ENCODE data around the gene KDM3B. TPM values are rescaled to one million over a fixed set of nuclear protein-coding genes. Genes with fewer than 3 reads are reported as not detected.

The KDM3B gene
- total RNA-seq, 2 donors from 2014 or later: 50.1 to 86.2 TPM

DNA sequence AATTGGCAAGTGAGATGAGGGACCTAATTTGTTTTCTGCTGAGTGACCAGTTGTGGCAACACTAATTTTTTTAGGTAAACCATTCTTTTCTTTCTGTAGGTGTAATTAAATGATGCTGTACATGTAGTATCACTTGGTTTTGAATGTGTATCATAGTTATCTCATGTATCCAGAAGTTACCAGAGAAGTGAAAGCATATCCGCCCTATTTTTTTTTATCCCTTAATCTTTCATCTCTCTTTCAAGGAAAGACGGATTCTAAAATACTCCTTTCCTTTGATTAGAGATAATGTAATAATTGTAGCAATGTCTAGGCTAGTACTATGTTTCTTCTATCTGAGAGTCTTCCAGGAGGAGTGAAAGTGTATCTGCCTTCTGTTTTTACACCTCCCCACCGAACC is 7.1 kb downstream of the KDM3B start:
- H3K27ac ChIP-seq: no peak overlapping the region
- peaks cover 10 to 28% of the 10 kb centered on the region in 2 donors for H3K4me1 ChIP-seq (ENCODE audit: control insufficient read depth in 1 of 2, low read depth in 2 of 2)
- TF ChIP-seq, protein P1, sequence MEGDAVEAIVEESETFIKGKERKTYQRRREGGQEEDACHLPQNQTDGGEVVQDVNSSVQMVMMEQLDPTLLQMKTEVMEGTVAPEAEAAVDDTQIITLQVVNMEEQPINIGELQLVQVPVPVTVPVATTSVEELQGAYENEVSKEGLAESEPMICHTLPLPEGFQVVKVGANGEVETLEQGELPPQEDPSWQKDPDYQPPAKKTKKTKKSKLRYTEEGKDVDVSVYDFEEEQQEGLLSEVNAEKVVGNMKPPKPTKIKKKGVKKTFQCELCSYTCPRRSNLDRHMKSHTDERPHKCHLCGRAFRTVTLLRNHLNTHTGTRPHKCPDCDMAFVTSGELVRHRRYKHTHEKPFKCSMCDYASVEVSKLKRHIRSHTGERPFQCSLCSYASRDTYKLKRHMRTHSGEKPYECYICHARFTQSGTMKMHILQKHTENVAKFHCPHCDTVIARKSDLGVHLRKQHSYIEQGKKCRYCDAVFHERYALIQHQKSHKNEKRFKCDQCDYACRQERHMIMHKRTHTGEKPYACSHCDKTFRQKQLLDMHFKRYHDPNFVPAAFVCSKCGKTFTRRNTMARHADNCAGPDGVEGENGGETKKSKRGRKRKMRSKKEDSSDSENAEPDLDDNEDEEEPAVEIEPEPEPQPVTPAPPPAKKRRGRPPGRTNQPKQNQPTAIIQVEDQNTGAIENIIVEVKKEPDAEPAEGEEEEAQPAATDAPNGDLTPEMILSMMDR (IDR thresholded peaks at IDR 0.05): no peak
- H3K4me3 ChIP-seq: no peak overlapping the region
- no peaks in the 10 kb centered on the region for H3K27me3 ChIP-seq (replicated peaks; ENCODE audit: insufficient read depth)
- no peaks in the 10 kb centered on the region for H3K36me3 ChIP-seq
- H3K9me3 ChIP-seq: no peaks in the 10 kb centered on the region
- ATAC-seq (ENCODE audit: insufficient number of reproducible peaks, low FRiP score, low read depth) (no peak), DNase-seq (ENCODE audit: low spot score) (no peak)

DNA sequence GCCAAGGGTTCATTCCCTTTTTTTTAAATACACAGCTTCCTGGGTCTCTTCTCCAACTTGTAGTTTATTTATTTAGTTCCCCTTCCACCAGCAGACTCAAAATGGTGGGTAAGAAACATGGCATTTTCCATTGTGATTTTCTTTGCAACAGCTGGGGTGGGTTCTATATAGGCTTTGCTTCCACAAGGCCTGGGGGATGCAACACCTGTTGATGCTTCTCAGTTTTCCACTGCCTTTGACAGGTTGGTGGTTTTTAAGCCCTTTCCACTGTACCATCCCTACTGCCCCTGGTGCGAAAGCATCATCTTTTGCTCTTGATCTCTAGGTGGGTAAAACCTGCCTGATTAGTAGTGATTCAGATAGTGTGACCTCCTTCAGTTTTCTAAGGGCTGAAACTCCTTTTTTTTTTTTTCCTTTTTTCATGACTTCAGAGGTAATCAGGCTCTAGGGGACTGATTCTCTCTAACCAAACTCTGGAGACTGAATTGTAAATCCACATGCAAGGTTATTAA is 8.5 kb downstream of the KDM3B start:
- Histone ChIP-seq H3K27me3 (replicated peaks; ENCODE audit: insufficient read depth) (no peaks in the 10 kb centered on the region), H3K4me3 (no peak overlapping the region), H3K36me3 (no peaks in the 10 kb centered on the region), H3K9me3 (no peaks in the 10 kb centered on the region), H3K27ac (no peak overlapping the region), H3K4me1 (ENCODE audit: control insufficient read depth in 1 of 2, low read depth in 2 of 2) (peaks cover 2 to 14% of the 10 kb centered on the region in 2 donors)
- TF ChIP-seq, protein P1 (IDR thresholded peaks at IDR 0.05): no peak
- DNase-seq (ENCODE audit: low spot score): no peak
- ATAC-seq (ENCODE audit: insufficient number of reproducible peaks, low FRiP score, low read depth): no peak

DNA sequence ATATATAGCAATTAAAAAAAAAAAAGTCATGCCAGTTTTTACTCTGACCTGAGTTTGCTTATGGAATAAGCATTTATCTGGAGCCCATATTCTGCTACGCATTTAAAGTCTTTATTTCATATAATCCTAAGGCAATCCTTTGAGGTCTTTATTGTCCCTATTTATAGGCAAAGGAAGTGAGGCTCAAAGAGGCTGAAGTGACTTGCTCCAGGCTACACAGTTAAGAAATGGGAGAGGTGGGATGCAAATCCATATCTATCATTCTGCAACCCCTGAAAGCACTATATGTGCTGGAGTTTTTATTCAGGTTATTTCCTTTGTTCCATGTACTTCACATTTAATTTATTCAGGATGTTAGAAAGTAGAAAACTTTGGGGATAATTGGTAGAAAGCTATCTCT is 12.1 kb downstream of the KDM3B start:
- no peak overlapping the region for H3K4me3 ChIP-seq
- ATAC-seq (ENCODE audit: insufficient number of reproducible peaks, low FRiP score, low read depth) (no peak), DNase-seq (ENCODE audit: low spot score) (no peak)
- TF ChIP-seq, protein P1 (IDR thresholded peaks at IDR 0.05): no peak
- H3K4me1 ChIP-seq (ENCODE audit: control insufficient read depth in 1 of 2, low read depth in 2 of 2): peaks cover 11 to 33% of the 10 kb centered on the region in 2 donors
- no peaks in the 10 kb centered on the region for H3K36me3 ChIP-seq
- no peak overlapping the region for H3K27ac ChIP-seq
- H3K9me3 ChIP-seq: no peaks in the 10 kb centered on the region
- no peaks in the 10 kb centered on the region for H3K27me3 ChIP-seq (replicated peaks; ENCODE audit: insufficient read depth)

DNA sequence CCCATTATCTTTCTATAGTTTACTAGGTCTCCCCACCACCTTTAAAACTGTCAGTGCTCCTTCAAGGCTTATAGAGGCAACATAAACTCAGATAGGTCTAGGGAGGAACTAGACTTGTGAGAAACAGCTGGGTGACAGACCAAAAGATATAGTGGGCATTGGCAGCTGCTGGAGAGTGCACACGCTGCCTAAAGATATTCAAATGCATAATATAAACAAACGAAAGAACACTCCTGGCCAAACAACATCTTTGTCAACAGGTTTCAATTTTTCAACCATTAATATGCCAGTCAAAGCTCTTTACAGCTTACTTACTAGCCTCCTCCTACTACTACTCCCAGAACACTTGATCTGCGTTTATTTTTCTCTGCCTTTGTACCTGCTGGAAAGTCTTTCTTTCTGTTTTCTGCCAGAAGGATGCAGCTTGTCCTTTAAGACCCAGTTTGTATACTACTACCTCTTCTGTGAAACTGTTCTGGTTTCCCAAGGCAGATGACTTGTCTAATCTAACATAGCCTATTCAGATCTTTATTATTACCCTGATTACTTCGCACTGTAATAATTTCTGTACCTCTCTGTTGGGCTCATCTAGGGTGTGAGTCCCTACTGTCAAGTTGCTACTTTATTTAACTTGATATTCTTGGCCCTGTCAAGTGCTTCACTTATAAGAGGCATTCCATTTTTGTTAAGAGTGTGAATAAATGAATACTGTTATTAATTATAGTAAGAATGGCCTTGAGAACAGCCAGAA is 14.3 kb downstream of the KDM3B start:
- no peaks in the 10 kb centered on the region for H3K27me3 ChIP-seq (replicated peaks; ENCODE audit: insufficient read depth)
- no peaks in the 10 kb centered on the region for H3K9me3 ChIP-seq
- no peak overlapping the region for H3K4me3 ChIP-seq
- H3K4me1 ChIP-seq (ENCODE audit: control insufficient read depth in 1 of 2, low read depth in 2 of 2): peaks cover 30 to 51% of the 10 kb centered on the region in 2 donors
- no peak for ATAC-seq (ENCODE audit: insufficient number of reproducible peaks, low FRiP score, low read depth)
- no peak for DNase-seq (ENCODE audit: low spot score)
- H3K36me3 ChIP-seq: no peaks in the 10 kb centered on the region
- TF ChIP-seq, protein P1 (IDR thresholded peaks at IDR 0.05): no peak
- no peak overlapping the region for H3K27ac ChIP-seq

GRCh38 chr5:138369261-138369660 is 16.8 kb downstream of the KDM3B start:
- H3K27ac ChIP-seq: no peak overlapping the region
- no peaks in the 10 kb centered on the region for H3K27me3 ChIP-seq (replicated peaks; ENCODE audit: insufficient read depth)
- H3K4me1 ChIP-seq (ENCODE audit: control insufficient read depth in 1 of 2, low read depth in 2 of 2): peaks cover 30 to 51% of the 10 kb centered on the region in 2 donors
- peaks cover 4% of the 10 kb centered on the region for H3K36me3 ChIP-seq
- no peak for ATAC-seq (ENCODE audit: insufficient number of reproducible peaks, low FRiP score, low read depth)
- no peaks in the 10 kb centered on the region for H3K9me3 ChIP-seq
- no peak for DNase-seq (ENCODE audit: low spot score)
- TF ChIP-seq, protein P1 (IDR thresholded peaks at IDR 0.05): no peak
- H3K4me3 ChIP-seq: peak overlapping the region; percentile 16
